Right forelimb (tissue), 1 donor: Measurements from ENCODE around the gene LGALS7B.
"Not testable (repeated sequence)": the region's sequence is repeated elsewhere in the genome, so short reads cannot be mapped to it uniquely, and the experiment has no call there.

Experiments
- DNase-seq: peaks from one replicate; pipeline ENCODE4 v3.0.0-alpha.2; 2018

The LGALS7B gene

DNA sequence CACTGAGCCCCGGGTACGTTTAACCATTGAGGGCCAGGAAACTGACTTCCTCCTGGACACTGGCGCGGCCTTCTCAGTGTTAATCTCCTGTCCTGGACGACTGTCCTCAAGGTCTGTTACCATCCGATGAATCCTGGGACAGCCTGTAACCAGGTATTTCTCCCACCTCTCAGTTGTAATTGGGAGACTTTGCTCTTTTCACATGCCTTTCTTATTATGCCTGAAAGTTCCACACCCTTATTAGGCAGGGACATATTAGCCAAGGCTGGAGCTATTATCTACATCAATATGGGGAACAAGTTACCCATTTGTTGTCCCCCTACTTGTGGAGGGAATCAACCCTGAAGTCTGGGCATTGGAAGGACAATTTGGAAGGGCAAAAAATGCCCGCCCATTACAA lies 36.9 kb downstream of the LGALS7B start:
- not testable (repeated sequence) for DNase-seq

GRCh38 chr19:38826856-38827551 lies 38.0 kb downstream of the LGALS7B start:
- no peak for DNase-seq

DNA sequence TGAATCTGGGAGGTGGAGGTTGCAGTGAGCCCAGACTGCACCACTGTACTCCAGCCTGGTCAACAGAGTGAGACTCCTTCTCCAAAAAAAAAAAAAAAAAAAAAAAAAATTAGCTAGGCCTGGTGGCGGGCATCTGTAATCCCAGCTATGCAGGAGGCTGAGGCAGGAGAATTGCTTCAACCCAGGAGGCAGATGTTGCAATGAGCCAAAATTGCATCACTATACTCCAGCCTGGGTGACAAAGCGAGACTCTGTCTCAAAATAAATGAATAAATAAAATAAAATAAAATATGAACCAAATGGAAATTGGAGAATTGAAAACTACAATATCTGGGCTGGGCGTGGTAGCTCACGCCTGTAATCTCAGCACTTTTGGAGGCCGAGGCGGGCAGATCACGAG lies 40.2 kb downstream of the LGALS7B start:
- not testable (repeated sequence) for DNase-seq

DNA sequence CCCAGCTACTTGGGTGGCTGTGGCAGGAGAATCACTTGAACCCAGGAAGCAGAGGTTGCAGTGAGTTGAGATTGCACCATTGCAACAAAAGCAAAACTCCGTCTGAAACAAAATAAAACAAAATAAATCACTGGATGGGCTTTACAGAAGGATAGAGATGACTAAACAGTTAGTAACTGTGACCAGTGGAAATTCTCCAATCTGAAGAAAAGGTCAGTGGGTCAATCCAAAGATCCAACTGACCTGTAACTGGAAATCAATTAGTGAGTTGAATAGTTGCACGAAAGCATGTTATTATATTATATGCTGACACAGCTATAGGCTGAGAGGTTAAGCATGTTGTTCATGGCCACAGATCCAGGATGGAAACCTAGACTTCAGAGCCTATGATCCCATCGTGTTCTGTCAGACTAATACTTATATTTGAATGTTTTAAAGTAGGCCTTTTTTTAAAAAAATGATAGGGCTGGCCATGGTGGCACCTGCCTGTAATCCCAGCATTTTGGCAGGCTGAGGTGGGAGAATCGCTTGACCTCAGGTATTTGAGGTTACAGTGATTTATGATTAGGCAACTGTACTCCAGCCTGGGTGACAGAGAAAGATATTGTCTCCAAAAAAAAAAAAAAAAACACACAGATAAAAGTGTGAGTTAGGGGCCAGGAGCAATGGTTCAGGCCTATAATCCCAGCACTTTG lies 41.2 kb downstream of the LGALS7B start:
- DNase-seq = no peak

GRCh38 chr19:38831142-38831605 lies 42.2 kb downstream of the LGALS7B start:
- no peak for DNase-seq

DNA sequence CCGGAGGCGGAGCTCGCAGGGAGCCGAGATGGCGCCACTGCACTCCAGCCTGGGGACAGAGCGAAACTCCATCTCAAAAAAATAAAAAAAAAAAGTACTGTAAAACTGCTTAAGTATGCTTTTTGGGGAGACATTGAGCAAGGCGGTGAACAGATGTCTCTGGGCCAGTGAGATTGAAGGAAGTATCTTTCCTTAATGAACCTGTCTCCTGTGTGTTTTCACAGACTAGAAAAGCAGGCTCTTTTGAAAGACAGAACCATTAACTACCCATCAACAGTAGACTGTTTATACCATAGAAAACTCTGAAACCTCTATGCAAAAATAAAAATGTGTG lies 44.1 kb downstream of the LGALS7B start:
- no peak for DNase-seq

DNA sequence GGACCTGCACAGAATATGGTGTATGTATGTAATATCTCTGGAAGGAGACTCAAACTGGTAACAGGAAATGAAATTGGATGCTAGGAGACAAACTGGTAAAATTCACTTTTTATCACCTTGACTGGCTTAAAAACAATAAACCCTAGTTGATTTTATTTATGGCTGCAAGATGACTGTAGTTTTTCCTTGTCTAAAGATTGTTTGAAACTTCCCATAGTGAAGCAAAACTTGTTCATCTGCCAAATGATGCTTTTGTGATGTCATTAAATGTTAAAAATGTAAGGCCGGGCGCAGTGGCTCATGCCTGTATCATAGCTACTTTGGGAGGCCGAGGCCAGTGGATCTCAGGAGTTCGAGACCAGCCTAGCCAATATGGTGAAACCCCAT lies 45.1 kb downstream of the LGALS7B start:
- DNase-seq = no peak

GRCh38 chr19:38834590-38834989 lies 45.6 kb downstream of the LGALS7B start:
- no peak for DNase-seq

DNA sequence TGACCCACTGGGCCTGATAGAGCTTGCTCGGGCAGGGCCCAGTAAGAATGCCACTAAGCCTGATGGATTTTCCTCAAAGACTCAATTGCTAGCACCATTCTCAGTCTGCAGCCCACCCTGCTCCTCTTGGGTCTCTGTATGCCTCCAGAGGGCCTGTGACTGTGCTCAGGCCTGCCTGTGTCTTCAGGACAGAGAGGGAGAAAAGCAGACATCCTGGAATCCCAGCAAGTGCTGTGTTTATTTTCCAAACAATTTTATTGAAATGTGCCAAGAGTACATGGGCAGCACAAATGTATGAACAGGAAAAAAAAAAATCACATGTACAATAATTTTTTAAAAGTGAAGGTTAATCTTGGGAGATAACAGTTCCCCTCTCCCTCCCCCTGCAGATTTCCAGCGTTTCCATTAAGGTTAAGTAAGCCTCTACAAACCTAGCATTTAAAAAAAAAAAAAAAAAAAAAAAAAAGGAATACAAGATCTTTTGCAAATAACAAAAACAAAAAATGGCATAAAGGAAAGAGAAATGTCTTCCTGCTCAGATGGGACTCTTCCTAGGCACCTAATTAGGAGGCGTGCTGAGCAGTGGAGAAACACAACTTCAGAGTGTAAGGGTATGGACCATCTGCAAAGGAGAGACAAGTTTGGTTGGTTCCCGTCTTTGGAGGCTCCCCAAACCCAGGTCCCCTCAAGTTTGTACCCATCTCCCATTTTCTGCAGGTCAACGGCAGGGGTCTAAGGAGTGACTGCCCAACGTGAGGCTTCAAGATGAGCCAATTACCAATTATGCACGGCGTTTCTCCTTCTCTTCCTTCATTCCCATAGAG lies 47.4 kb downstream of the LGALS7B start:
- DNase-seq = no peak

- DNase-seq = no peak
Observed at GRCh38 chr19:38836983-38837626, 48.1 kb downstream of the LGALS7B start.

- no peak for DNase-seq
Observed at GRCh38 chr19:38837656-38838121, 48.7 kb downstream of the LGALS7B start.

DNA sequence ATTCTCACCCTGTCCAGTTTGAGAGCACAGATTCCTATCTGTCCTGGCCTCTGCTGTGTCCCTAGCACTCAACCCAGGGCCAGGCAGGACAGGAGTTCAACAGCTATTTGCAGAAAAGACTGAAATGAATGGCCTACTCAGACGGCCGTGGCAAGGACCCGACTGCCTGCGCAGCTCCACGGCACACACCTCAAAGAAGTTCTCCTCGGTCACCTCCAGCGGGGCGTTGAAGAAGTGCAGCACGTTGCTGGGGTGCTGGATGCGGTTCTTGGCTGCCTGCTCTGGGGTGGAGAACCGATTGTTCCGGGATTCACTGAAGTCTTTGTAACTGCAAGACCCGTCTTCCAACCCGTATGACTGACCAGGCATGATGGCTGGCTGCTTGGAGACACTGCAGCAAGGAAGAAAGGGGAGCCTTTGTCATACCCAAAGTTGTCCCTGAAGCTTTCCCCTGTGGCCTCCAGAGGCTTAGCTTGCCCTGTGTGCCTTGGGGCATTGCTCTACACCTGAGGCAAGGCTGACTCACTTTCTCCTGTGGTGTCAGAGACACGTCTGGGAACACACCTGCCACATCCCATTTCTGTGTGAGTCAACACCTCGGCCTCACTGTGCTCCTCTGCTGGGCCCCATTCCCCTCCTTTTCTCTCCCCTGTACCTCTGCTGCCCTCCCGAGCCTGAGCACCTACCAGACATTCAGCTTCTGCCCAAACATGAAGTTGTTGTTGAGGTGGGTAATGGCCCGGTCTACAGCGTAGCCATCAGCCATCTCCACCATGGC lies 49.4 kb downstream of the LGALS7B start:
- no peak for DNase-seq

DNA sequence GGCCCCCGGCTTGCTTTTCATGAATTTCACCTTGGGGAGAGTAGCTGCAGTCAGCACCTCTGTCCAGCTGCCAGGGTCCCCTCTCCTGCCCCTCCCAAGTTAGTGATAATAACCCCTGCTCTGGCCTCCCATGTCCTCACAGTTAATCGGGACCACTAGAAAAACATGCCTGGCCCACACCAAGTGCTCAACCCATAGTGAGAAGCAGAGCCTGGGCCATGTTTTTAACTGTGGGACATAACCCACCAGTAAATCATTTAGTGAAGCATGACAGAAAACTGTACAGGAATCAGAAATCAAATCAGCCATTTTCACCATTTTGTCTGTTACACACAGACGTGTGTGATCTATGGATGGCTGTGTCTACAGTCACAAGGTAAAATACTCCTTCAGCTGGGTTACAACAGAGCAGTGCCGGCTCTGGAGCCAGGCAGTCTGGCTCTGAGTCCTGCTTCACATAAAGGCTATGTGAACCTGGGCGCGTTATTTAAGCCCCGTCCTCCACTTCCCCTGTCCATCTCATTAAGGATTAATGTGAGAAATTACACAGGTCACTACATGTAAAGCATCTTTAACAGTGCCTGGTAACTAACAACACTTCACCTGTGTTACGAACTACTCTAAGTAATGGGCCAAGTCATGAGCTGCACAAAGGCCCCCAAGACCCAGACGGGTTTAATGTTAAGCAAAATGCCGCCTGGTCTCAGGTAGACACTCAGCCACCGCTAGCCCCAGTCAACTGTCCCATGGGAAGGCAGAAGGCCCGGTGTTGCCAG lies 50.2 kb downstream of the LGALS7B start:
- no peak for DNase-seq

- DNase-seq = no peak
Observed at GRCh38 chr19:38839816-38840582, 51.0 kb downstream of the LGALS7B start.

GRCh38 chr19:38840583-38840968 lies 51.6 kb downstream of the LGALS7B start:
- no peak for DNase-seq
